OCI-LY7 (cell line): ENCODE measurements around the gene MRPS24.

Experiments
- CTCF ChIP-seq: fragments of 200-600 bp; sonication (generic); conservative IDR thresholded peaks from 2 replicates; pipeline ENCODE4 v1.5.1; 2014; ENCODE audit warnings: mild to moderate bottlenecking, antibody characterized with exemption, low read length, moderate library complexity, mixed read lengths
- EZH2phosphoT487 ChIP-seq: fragments of 200-600 bp; sonication (generic); IDR thresholded peaks from 2 replicates; pipeline ENCODE4 v1.6.1; 2018; ENCODE audit warnings: low read depth, borderline replicate concordance, mild to moderate bottlenecking, mixed run types, antibody characterized with exemption, low read length, moderate library complexity, mixed read lengths

GRCh38 chr7:43855176-43855575, 14.1 kb downstream of the MRPS24 start:
- TF ChIP-seq CTCF, result no peak
- no peak for TF ChIP-seq EZH2phosphoT487
